ENCODE measurements around the gene CASZ1.
A peak's percentile ranks its signal among the peaks of the same experiment; 100 is the strongest.

DNA sequence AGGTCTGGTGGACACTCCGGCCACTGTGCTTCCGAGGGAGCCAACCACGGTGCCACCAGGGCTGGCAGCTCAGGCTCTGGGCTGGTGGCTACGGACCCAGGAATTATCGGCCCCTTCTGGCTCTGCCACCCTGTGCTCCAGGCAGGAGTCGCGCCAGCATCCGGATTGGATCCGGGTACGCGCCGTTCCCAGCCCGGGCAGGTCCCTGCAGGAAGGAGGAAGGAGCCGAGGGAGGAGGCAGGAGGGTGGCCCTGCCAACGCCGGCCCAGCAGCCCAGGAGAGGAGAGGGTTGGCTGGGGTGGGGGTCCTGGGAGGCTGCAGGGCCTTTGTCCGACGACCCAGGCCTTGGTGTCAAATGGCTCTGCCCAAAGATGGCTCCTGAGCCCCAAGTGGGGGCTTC is 160.5 kb downstream of the CASZ1 start:
- TF ChIP-seq POLR2A (IDR thresholded peaks at IDR 0.05) (peak; percentile 14), POLR2AphosphoS5 (IDR thresholded peaks at IDR 0.05) (peak; percentile 95)
- TF ChIP-seq, protein P1, sequence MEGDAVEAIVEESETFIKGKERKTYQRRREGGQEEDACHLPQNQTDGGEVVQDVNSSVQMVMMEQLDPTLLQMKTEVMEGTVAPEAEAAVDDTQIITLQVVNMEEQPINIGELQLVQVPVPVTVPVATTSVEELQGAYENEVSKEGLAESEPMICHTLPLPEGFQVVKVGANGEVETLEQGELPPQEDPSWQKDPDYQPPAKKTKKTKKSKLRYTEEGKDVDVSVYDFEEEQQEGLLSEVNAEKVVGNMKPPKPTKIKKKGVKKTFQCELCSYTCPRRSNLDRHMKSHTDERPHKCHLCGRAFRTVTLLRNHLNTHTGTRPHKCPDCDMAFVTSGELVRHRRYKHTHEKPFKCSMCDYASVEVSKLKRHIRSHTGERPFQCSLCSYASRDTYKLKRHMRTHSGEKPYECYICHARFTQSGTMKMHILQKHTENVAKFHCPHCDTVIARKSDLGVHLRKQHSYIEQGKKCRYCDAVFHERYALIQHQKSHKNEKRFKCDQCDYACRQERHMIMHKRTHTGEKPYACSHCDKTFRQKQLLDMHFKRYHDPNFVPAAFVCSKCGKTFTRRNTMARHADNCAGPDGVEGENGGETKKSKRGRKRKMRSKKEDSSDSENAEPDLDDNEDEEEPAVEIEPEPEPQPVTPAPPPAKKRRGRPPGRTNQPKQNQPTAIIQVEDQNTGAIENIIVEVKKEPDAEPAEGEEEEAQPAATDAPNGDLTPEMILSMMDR (IDR thresholded peaks at IDR 0.05) = peak in 1 of 4 experiments; percentile 25
